ENCODE results near the gene TIPRL. TPM values are rescaled to one million over a fixed set of nuclear protein-coding genes. Genes with fewer than 3 reads are reported as not detected.

The TIPRL gene
- total and polyA plus RNA-seq, 5 donors from 2014 or later: 25.0 to 61.3 (median 43.8) TPM

GRCh38 chr1:168227620-168228019, 48.9 kb downstream of the TIPRL start:
- H3K9me3 Mint-ChIP-seq: peaks cover 0 to 2% (median 0%) of the 10 kb centered on the region in 7 donors
- peak overlapping the region; percentile 78 to 96 (median 92) for H3K4me3 Mint-ChIP-seq
- H3K36me3 Mint-ChIP-seq: peaks cover 29% of the 10 kb centered on the region
- peaks cover 26 to 66% (median 41%) of the 10 kb centered on the region in 4 donors for H3K4me1 Mint-ChIP-seq
- peaks cover 29% of the 10 kb centered on the region for H3K36me3 ChIP-seq (ENCODE audit: control insufficient read depth, insufficient read depth, low read length)
- peaks cover 12% of the 10 kb centered on the region for H3K27me3 Mint-ChIP-seq
- DNase-seq (no peak), ATAC-seq (ENCODE audit: low read depth in 2 of 2) (no peak)
- H3K9me3 ChIP-seq (ENCODE audit: control insufficient read depth in 2 of 2, low read length in 2 of 2): no peaks in the 10 kb centered on the region
- H3K27ac ChIP-seq (ENCODE audit: insufficient read depth, low read length, poor library complexity, severe bottlenecking): no peak overlapping the region
- H3K27me3 ChIP-seq (ENCODE audit: control insufficient read depth, insufficient read depth, low read length): peaks cover 10% of the 10 kb centered on the region
- peaks cover 29% of the 10 kb centered on the region for H3K4me1 ChIP-seq (ENCODE audit: control insufficient read depth, insufficient read depth, low read length, poor library complexity, severe bottlenecking)
- peak overlapping the region in 1 of 3 donors; percentile 88 for H3K27ac Mint-ChIP-seq
- peak overlapping the region; percentile 87 for H3K4me3 ChIP-seq (ENCODE audit: low read depth, low read length)

DNA sequence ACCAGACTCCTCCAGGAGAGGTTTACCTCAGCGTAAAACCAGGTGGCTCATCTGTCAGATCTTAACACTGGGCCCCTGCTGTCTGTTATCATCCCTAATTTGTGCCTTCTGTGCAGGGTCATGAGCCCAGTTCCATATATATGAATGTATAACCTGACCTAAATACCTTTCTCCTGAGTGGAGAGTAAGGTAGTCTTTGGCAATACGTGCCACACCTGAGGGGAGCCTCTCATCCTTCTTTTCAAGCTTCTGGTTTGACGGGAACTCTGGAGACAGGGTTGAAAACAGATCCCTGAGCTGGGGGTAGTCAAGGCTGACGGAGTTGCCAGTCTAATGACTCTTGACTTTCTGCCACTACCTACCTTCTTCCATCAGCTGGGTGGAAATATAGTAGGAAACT, 51.1 kb downstream of the TIPRL start:
- Histone ChIP-seq H3K4me1 (ENCODE audit: control insufficient read depth, insufficient read depth, low read length, poor library complexity, severe bottlenecking) (peaks cover 36% of the 10 kb centered on the region), H3K27ac (ENCODE audit: insufficient read depth, low read length, poor library complexity, severe bottlenecking) (no peak overlapping the region), H3K4me3 (ENCODE audit: low read depth, low read length) (no peak overlapping the region), H3K36me3 (ENCODE audit: control insufficient read depth, insufficient read depth, low read length) (peaks cover 48% of the 10 kb centered on the region), H3K27me3 (ENCODE audit: control insufficient read depth, insufficient read depth, low read length) (no peaks in the 10 kb centered on the region), H3K9me3 (ENCODE audit: control insufficient read depth in 2 of 2, low read length in 2 of 2) (no peaks in the 10 kb centered on the region)
- no peak for DNase-seq
- Mint-ChIP-seq H3K4me1 (peaks cover 30 to 85% (median 58%) of the 10 kb centered on the region in 4 donors), H3K36me3 (peaks cover 42% of the 10 kb centered on the region), H3K9me3 (no peaks in the 10 kb centered on the region), H3K4me3 (peak overlapping the region in 2 of 4 donors; percentile 82 to 91), H3K27ac (peak overlapping the region in 2 of 3 donors; percentile 24 to 50), H3K27me3 (no peaks in the 10 kb centered on the region)
- no peak for ATAC-seq (ENCODE audit: low read depth in 2 of 2)

GRCh38 chr1:168230709-168231108, 51.9 kb downstream of the TIPRL start:
- ATAC-seq (ENCODE audit: low read depth in 2 of 2): no peak
- no peak overlapping the region for H3K27ac ChIP-seq (ENCODE audit: insufficient read depth, low read length, poor library complexity, severe bottlenecking)
- peak overlapping the region in 1 of 3 donors; percentile 23 for H3K27ac Mint-ChIP-seq
- no peak for DNase-seq
- peaks cover 39% of the 10 kb centered on the region for H3K4me1 ChIP-seq (ENCODE audit: control insufficient read depth, insufficient read depth, low read length, poor library complexity, severe bottlenecking)
- no peaks in the 10 kb centered on the region for H3K9me3 ChIP-seq (ENCODE audit: control insufficient read depth in 2 of 2, low read length in 2 of 2)
- no peaks in the 10 kb centered on the region for H3K9me3 Mint-ChIP-seq
- H3K36me3 ChIP-seq (ENCODE audit: control insufficient read depth, insufficient read depth, low read length): peaks cover 52% of the 10 kb centered on the region
- H3K27me3 ChIP-seq (ENCODE audit: control insufficient read depth, insufficient read depth, low read length): no peaks in the 10 kb centered on the region
- peaks cover 46% of the 10 kb centered on the region for H3K36me3 Mint-ChIP-seq
- peaks cover 35 to 86% (median 65%) of the 10 kb centered on the region in 4 donors for H3K4me1 Mint-ChIP-seq
- H3K4me3 ChIP-seq (ENCODE audit: low read depth, low read length): no peak overlapping the region
- H3K27me3 Mint-ChIP-seq: no peaks in the 10 kb centered on the region
- H3K4me3 Mint-ChIP-seq: peak overlapping the region in 1 of 4 donors; percentile 66

DNA sequence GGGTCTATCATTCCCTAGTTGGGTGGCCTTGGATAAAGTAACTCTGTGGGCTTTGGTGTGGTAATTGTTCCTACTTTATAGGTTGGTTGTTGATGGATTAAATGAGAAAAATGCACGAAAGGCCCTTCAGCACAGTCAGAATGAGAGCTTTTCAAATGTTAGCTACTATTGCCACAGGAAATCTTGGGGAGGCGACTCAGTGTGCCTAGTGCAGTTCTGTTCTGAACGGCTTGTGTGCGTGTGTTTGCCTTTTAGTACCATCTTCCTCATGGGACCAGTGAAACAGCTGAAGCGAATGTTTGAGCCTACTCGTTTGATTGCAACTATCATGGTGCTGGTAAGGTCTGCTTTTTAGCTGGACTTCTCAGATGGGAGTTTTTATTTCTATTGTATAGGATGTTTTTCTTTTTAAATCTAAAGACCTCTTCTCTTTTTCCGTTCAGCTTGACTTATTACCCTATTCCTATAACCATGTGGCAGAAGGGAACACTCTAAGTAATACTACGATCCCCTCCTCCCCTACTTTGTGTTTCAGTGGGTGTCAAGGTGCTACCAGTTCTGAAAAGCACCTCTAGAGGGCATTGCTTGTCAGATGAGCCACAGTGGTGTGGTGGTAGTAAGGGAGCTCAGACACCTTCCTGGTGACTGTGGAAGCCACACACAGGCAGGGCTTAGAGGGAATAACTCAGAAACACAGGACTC, 56.2 kb downstream of the TIPRL start:
- H3K9me3 ChIP-seq (ENCODE audit: control insufficient read depth in 2 of 2, low read length in 2 of 2): no peaks in the 10 kb centered on the region
- no peak overlapping the region for H3K4me3 ChIP-seq (ENCODE audit: low read depth, low read length)
- DNase-seq: peak; percentile 19 to 72 (median 38)
- H3K4me3 Mint-ChIP-seq: peak overlapping the region in 1 of 4 donors; percentile 1
- no peaks in the 10 kb centered on the region for H3K27me3 Mint-ChIP-seq
- H3K27ac ChIP-seq (ENCODE audit: insufficient read depth, low read length, poor library complexity, severe bottlenecking): no peak overlapping the region
- peaks cover 17% of the 10 kb centered on the region for H3K4me1 ChIP-seq (ENCODE audit: control insufficient read depth, insufficient read depth, low read length, poor library complexity, severe bottlenecking)
- H3K27me3 ChIP-seq (ENCODE audit: control insufficient read depth, insufficient read depth, low read length): no peaks in the 10 kb centered on the region
- H3K4me1 Mint-ChIP-seq: peaks cover 30 to 69% (median 63%) of the 10 kb centered on the region in 4 donors
- H3K27ac Mint-ChIP-seq: peak overlapping the region in 2 of 3 donors; percentile 45 to 89
- peaks cover 80% of the 10 kb centered on the region for H3K36me3 ChIP-seq (ENCODE audit: control insufficient read depth, insufficient read depth, low read length)
- H3K9me3 Mint-ChIP-seq: no peaks in the 10 kb centered on the region
- ATAC-seq (ENCODE audit: low read depth in 2 of 2): peak; percentile 87 to 90
- H3K36me3 Mint-ChIP-seq: peaks cover 59% of the 10 kb centered on the region

DNA sequence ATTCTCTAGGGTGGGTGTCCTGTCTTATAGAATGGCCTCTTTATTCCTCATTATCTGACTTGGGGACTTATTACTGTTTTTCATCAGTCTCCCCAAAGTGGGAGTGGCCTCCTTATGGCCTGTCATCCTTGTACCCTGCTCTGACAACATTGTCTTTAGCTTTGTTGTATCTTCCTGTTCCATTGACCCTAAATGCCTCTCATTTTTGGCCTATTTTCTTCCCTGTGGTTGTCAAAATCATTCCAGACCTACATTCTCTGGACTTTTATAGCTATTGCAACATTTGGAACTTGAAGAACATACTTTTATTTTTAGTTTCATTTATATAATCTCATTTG, 56.8 kb downstream of the TIPRL start:
- Mint-ChIP-seq H3K27me3 (no peaks in the 10 kb centered on the region), H3K36me3 (peaks cover 63% of the 10 kb centered on the region), H3K4me3 (peak overlapping the region in 1 of 4 donors; percentile 1), H3K27ac (peak overlapping the region; percentile 43 to 89 (median 45)), H3K9me3 (no peaks in the 10 kb centered on the region), H3K4me1 (peaks cover 30 to 67% (median 63%) of the 10 kb centered on the region in 4 donors)
- H3K9me3 ChIP-seq (ENCODE audit: control insufficient read depth in 2 of 2, low read length in 2 of 2): no peaks in the 10 kb centered on the region
- no peak overlapping the region for H3K27ac ChIP-seq (ENCODE audit: insufficient read depth, low read length, poor library complexity, severe bottlenecking)
- H3K36me3 ChIP-seq (ENCODE audit: control insufficient read depth, insufficient read depth, low read length): peaks cover 81% of the 10 kb centered on the region
- DNase-seq: no peak
- H3K4me3 ChIP-seq (ENCODE audit: low read depth, low read length): no peak overlapping the region
- H3K27me3 ChIP-seq (ENCODE audit: control insufficient read depth, insufficient read depth, low read length): no peaks in the 10 kb centered on the region
- peaks cover 17% of the 10 kb centered on the region for H3K4me1 ChIP-seq (ENCODE audit: control insufficient read depth, insufficient read depth, low read length, poor library complexity, severe bottlenecking)
- no peak for ATAC-seq (ENCODE audit: low read depth in 2 of 2)

DNA sequence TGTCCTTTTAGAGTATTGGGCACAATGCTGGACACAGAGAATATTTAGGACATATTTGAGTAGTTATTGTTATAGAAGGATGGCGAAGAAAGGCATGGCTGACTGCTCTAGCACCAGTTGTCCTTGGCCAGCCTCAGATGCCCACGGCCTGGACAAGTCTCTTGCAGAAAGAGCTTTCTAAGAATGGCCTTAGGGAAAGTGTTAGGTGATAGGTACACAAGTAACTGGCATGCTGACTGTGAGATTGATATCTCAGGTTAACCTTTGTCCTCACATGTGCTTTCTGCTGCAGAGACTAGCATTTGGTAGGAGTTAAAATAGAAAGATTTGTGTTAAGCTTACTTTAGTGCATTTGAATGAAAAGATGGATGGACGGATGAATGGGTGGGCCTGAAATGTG, 57.2 kb downstream of the TIPRL start:
- H3K36me3 ChIP-seq (ENCODE audit: control insufficient read depth, insufficient read depth, low read length): peaks cover 83% of the 10 kb centered on the region
- H3K36me3 Mint-ChIP-seq: peaks cover 62% of the 10 kb centered on the region
- H3K4me1 Mint-ChIP-seq: peaks cover 30 to 63% (median 61%) of the 10 kb centered on the region in 4 donors
- H3K27me3 Mint-ChIP-seq: no peaks in the 10 kb centered on the region
- H3K27ac Mint-ChIP-seq: peak overlapping the region; percentile 11 to 95 (median 45)
- H3K4me3 Mint-ChIP-seq: peak overlapping the region in 3 of 4 donors; percentile 2 to 55 (median 26)
- no peaks in the 10 kb centered on the region for H3K9me3 ChIP-seq (ENCODE audit: control insufficient read depth in 2 of 2, low read length in 2 of 2)
- H3K27ac ChIP-seq (ENCODE audit: insufficient read depth, low read length, poor library complexity, severe bottlenecking): no peak overlapping the region
- no peaks in the 10 kb centered on the region for H3K9me3 Mint-ChIP-seq
- H3K27me3 ChIP-seq (ENCODE audit: control insufficient read depth, insufficient read depth, low read length): no peaks in the 10 kb centered on the region
- ATAC-seq (ENCODE audit: low read depth in 2 of 2) (no peak), DNase-seq (no peak)
- no peak overlapping the region for H3K4me3 ChIP-seq (ENCODE audit: low read depth, low read length)
- H3K4me1 ChIP-seq (ENCODE audit: control insufficient read depth, insufficient read depth, low read length, poor library complexity, severe bottlenecking): peaks cover 17% of the 10 kb centered on the region

DNA sequence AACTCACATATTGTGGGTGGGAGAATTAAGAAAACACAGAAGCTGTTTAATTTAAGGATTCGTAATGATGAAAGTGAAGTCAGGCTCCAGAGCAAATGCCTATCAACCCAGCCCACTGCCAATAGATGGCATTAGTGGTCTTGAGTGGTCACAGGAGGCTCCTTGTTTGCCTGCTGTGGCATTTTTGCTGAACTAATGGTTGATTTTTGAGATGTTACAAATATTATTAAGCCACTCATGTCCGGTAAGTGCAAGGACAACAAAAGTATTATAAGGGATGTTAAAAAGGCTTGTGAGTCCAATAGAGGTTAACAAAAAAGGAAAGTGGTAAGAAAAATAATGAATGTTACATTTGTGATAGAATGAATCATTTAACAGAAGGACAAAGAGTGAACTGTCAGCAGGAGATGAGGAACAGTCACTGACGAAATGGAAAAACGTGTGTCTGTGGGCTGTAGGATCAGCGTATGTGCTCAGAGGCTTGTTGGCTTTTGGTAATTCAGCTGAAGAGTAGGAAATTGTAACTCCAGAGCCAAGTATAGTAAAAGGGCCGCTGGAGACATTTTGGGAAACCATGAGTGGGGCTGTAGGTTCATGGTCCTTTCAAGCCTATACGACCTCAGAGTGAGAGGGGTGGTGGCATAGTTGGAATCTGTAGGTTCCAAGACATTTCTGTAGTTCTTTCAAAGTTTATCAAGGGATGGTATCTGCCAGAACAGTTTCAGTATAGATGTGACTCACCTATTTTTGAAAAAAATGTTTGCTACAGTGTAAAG, 58.3 kb downstream of the TIPRL start:
- peaks cover 61% of the 10 kb centered on the region for H3K36me3 Mint-ChIP-seq

More for the DNA sequence above, 58.3 kb downstream of the TIPRL start:
- peak in 1 of 3 donors; percentile 57 for DNase-seq
- ATAC-seq (ENCODE audit: low read depth in 2 of 2): no peak
- H3K4me3 ChIP-seq (ENCODE audit: low read depth, low read length): no peak overlapping the region
- no peak overlapping the region for H3K27ac ChIP-seq (ENCODE audit: insufficient read depth, low read length, poor library complexity, severe bottlenecking)
- Mint-ChIP-seq H3K4me3 (no peak overlapping the region), H3K27me3 (no peaks in the 10 kb centered on the region), H3K4me1 (peaks cover 30 to 59% (median 53%) of the 10 kb centered on the region in 4 donors), H3K27ac (peak overlapping the region in 2 of 3 donors; percentile 22 to 68), H3K9me3 (no peaks in the 10 kb centered on the region)
- peaks cover 17% of the 10 kb centered on the region for H3K4me1 ChIP-seq (ENCODE audit: control insufficient read depth, insufficient read depth, low read length, poor library complexity, severe bottlenecking)
- H3K9me3 ChIP-seq (ENCODE audit: control insufficient read depth in 2 of 2, low read length in 2 of 2): no peaks in the 10 kb centered on the region
- no peaks in the 10 kb centered on the region for H3K27me3 ChIP-seq (ENCODE audit: control insufficient read depth, insufficient read depth, low read length)
- peaks cover 76% of the 10 kb centered on the region for H3K36me3 ChIP-seq (ENCODE audit: control insufficient read depth, insufficient read depth, low read length)

Data from CD4-positive, CD25-positive, alpha-beta regulatory T cell (primary cell).